ACC112 (cell line): ENCODE measurements around the gene NSD1.
A peak's percentile ranks its signal among the peaks of the same experiment; 100 is the strongest.
"Not testable (repeated sequence)": the region's sequence is repeated elsewhere in the genome, so short reads cannot be mapped to it uniquely, and the experiment has no call there.

ENCODE experiments used
- H2AFZ ChIP-seq: fragments of 200-600 bp; sonication (generic); one replicate; pipeline ENCODE4 v1.6.0; 2017; ENCODE audit warnings: antibody characterized with exemption, low read length; ENCODE audit not compliant: unreplicated experiment
- H3K27ac ChIP-seq: fragments of 200-600 bp; sonication (generic); 2 replicates; pipeline ENCODE4 v1.5.1; 2014; ENCODE audit warnings: low read depth, mild to moderate bottlenecking, antibody characterized with exemption, low read length, moderate library complexity
- H3K27me3 ChIP-seq: fragments of 200-600 bp; sonication (generic); 2 replicates; pipeline ENCODE4 v1.6.1; 2014; ENCODE audit warnings: mild to moderate bottlenecking, antibody characterized with exemption, low read length, moderate library complexity, mixed read lengths; ENCODE audit not compliant: insufficient read depth
- H3K36me3 ChIP-seq: fragments of 200-600 bp; sonication (generic); 2 replicates; pipeline ENCODE4 v1.6.1; 2016; ENCODE audit warnings: mild to moderate bottlenecking, antibody characterized with exemption, low read length, moderate library complexity, mixed read lengths; ENCODE audit not compliant: insufficient read depth
- H3K4me1 ChIP-seq: fragments of 200-600 bp; sonication (generic); one replicate; pipeline ENCODE4 v1.6.1; 2016; ENCODE audit warnings: low read length, mixed read lengths; ENCODE audit not compliant: insufficient read depth, unreplicated experiment, control insufficient read depth
- H3K4me3 ChIP-seq: fragments of 200-600 bp; sonication (generic); 2 replicates; pipeline ENCODE4 v1.5.1; 2014; ENCODE audit warnings: mild to moderate bottlenecking, low read depth, low read length
- H3K79me2 ChIP-seq: fragments of 200-600 bp; sonication (generic); one replicate; pipeline ENCODE4 v1.6.0; 2016; ENCODE audit warnings: low read length; ENCODE audit not compliant: control insufficient read depth, unreplicated experiment, insufficient read depth

Gene NSD1

GRCh38 chr5:177301503-177302165 lies 168.1 kb downstream of the NSD1 start:
- H3K4me3 ChIP-seq, result peak overlapping the region; percentile 100
- peaks cover 47% of the 10 kb centered on the region for H3K79me2 ChIP-seq
- no peaks in the 10 kb centered on the region for H3K27me3 ChIP-seq
- H3K4me1 ChIP-seq, result peaks cover 47% of the 10 kb centered on the region
- H3K36me3 ChIP-seq, result no peaks in the 10 kb centered on the region
- no peak overlapping the region for H2AFZ ChIP-seq
- peak overlapping the region; percentile 75; the same call in 1 of the 2 replicates for H3K27ac ChIP-seq

GRCh38 chr5:177302354-177303110 lies 169.0 kb downstream of the NSD1 start:
- Histone ChIP-seq H3K79me2 (peaks cover 47% of the 10 kb centered on the region), H3K27ac (no peak overlapping the region; the same call in 1 of the 2 replicates), H3K4me3 (peak overlapping the region; percentile 100), H3K36me3 (no peaks in the 10 kb centered on the region), H3K27me3 (no peaks in the 10 kb centered on the region), H2AFZ (no peak overlapping the region), H3K4me1 (peaks cover 55% of the 10 kb centered on the region)

GRCh38 chr5:177303121-177303924 lies 169.8 kb downstream of the NSD1 start, which contains the start of the genes PRELID1 and RAB24:
Gene PRELID1 (plus strand): TSS chr5:177303799. CDS start chr5:177303986, 187 bp downstream.
Gene RAB24 (minus strand): TSS chr5:177303719. CDS start chr5:177303288, 431 bp downstream.
- peak within 1 kb of the TSS; percentile 100 for H3K4me3 ChIP-seq
- H2AFZ ChIP-seq, result peak within 1 kb of the TSS; percentile 95
- H3K27me3 ChIP-seq, result no peaks in the 10 kb centered on the region
- no peaks in the 10 kb centered on the region for H3K36me3 ChIP-seq
- H3K79me2 ChIP-seq, result peaks cover 47% of the 10 kb centered on the region
- H3K27ac ChIP-seq, result peak within 1 kb of the TSS; percentile 58
- peaks cover 55% of the 10 kb centered on the region for H3K4me1 ChIP-seq

- Histone ChIP-seq H3K4me1 (peaks cover 55% of the 10 kb centered on the region), H3K36me3 (no peaks in the 10 kb centered on the region), H3K79me2 (peaks cover 47% of the 10 kb centered on the region), H2AFZ (peak overlapping the region; percentile 29), H3K4me3 (peak overlapping the region; percentile 100), H3K27ac (peak overlapping the region; percentile 58), H3K27me3 (no peaks in the 10 kb centered on the region)
Observed at GRCh38 chr5:177303925-177304391, 170.4 kb downstream of the NSD1 start.

- peak overlapping the region; percentile 100 for H3K4me3 ChIP-seq
- peaks cover 52% of the 10 kb centered on the region for H3K4me1 ChIP-seq
- H3K79me2 ChIP-seq, result peaks cover 47% of the 10 kb centered on the region
- H2AFZ ChIP-seq, result peak overlapping the region; percentile 29
- peak overlapping the region; percentile 58 for H3K27ac ChIP-seq
- H3K36me3 ChIP-seq, result no peaks in the 10 kb centered on the region
- H3K27me3 ChIP-seq, result no peaks in the 10 kb centered on the region
Observed at GRCh38 chr5:177304392-177305119, 171.0 kb downstream of the NSD1 start.

GRCh38 chr5:177306103-177306640 lies 172.6 kb downstream of the NSD1 start:
- H3K36me3 ChIP-seq, H2AFZ ChIP-seq, H3K27me3 ChIP-seq, H3K4me3 ChIP-seq: not testable (repeated sequence)
- Histone ChIP-seq H3K27ac (peak overlapping the region; percentile 56; the same call in 1 of the 2 replicates), H3K79me2 (peaks cover 61% of the 10 kb centered on the region), H3K4me1 (peaks cover 43% of the 10 kb centered on the region)

GRCh38 chr5:177306674-177307543 lies 173.3 kb downstream of the NSD1 start:
- Histone ChIP-seq H3K4me3 (no peak overlapping the region), H3K4me1 (peaks cover 36% of the 10 kb centered on the region), H3K79me2 (peaks cover 59% of the 10 kb centered on the region), H3K27ac (peak overlapping the region; percentile 56; the same call in 1 of the 2 replicates), H2AFZ (no peak overlapping the region), H3K27me3 (no peaks in the 10 kb centered on the region), H3K36me3 (no peaks in the 10 kb centered on the region)

GRCh38 chr5:177307544-177308363 lies 174.2 kb downstream of the NSD1 start:
- Histone ChIP-seq H3K79me2 (peaks cover 51% of the 10 kb centered on the region), H2AFZ (no peak overlapping the region), H3K27ac (peak overlapping the region; percentile 56; the same call in 1 of the 2 replicates), H3K27me3 (no peaks in the 10 kb centered on the region), H3K4me3 (no peak overlapping the region), H3K36me3 (no peaks in the 10 kb centered on the region), H3K4me1 (peaks cover 33% of the 10 kb centered on the region)
